VCaP (cell line): ENCODE results near the gene OGFOD1.
A peak's percentile ranks its signal among the peaks of the same experiment; 100 is the strongest.

Experiments
- H3K27ac ChIP-seq: fragments of 450-650 bp; 2 replicates; pipeline ENCODE4 v1.5.1; 2017
- CTCF ChIP-seq: fragments of 450-650 bp; conservative IDR thresholded peaks from 2 replicates; pipeline ENCODE4 v1.5.1; 2017; ENCODE audit warnings: mild to moderate bottlenecking, moderate library complexity

Gene OGFOD1

GRCh38 chr16:56414366-56414765 lies 37.0 kb upstream of the OGFOD1 start:
- TF ChIP-seq CTCF, result no peak
- no peak overlapping the region for H3K27ac ChIP-seq

GRCh38 chr16:56415875-56416274 lies 35.5 kb upstream of the OGFOD1 start:
- H3K27ac ChIP-seq, result no peak overlapping the region
- no peak for TF ChIP-seq CTCF

- no peak overlapping the region for H3K27ac ChIP-seq
- TF ChIP-seq CTCF, result no peak
Measured at GRCh38 chr16:56417138-56417537, 34.2 kb upstream of the OGFOD1 start.

GRCh38 chr16:56419740-56420548 lies 31.4 kb upstream of the OGFOD1 start:
- TF ChIP-seq CTCF, result no peak
- H3K27ac ChIP-seq, result no peak overlapping the region

GRCh38 chr16:56420613-56421012 lies 30.7 kb upstream of the OGFOD1 start:
- H3K27ac ChIP-seq, result no peak overlapping the region
- no peak for TF ChIP-seq CTCF

- TF ChIP-seq CTCF, result no peak
- no peak overlapping the region for H3K27ac ChIP-seq
Measured at GRCh38 chr16:56421313-56421712, 30.0 kb upstream of the OGFOD1 start.

GRCh38 chr16:56421976-56422669 lies 29.2 kb upstream of the OGFOD1 start:
- H3K27ac ChIP-seq, result peak overlapping the region; percentile 85; the same call in 1 of the 2 replicates
- TF ChIP-seq CTCF, result no peak
